ENCODE measurements around the gene ZNF189.

Gene ZNF189

DNA sequence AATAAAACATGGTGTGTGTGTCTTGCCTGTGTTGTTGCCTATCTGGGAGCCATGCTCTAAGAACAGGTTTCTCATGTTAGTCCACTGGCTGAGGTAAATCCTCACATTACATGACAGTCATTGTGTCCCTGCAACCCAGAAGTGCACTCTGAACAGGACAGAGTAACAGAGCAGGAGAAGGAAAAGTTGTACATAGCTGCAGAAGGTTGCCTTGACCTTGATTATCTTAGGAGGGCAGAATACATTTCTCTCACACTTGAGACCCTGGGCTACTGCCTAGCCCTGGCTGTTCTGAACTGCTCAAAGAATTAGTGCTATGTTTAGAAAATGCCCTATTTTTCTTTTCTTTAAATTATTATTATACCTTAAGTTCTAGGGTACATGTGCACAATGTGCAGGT, 16.9 kb downstream of the ZNF189 start:
- TF ChIP-seq MYC (IDR thresholded peaks at IDR 0.05; ENCODE audit: low read depth, low read length), result no peak
- TF ChIP-seq, protein P1, sequence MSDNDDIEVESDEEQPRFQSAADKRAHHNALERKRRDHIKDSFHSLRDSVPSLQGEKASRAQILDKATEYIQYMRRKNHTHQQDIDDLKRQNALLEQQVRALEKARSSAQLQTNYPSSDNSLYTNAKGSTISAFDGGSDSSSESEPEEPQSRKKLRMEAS (IDR thresholded peaks at IDR 0.05; ENCODE audit: low read depth, low read length), result no peak
- TF ChIP-seq POLR2A (IDR thresholded peaks at IDR 0.05; ENCODE audit: extremely low read depth, insufficient read length), result no peak
- TF ChIP-seq, protein P2, sequence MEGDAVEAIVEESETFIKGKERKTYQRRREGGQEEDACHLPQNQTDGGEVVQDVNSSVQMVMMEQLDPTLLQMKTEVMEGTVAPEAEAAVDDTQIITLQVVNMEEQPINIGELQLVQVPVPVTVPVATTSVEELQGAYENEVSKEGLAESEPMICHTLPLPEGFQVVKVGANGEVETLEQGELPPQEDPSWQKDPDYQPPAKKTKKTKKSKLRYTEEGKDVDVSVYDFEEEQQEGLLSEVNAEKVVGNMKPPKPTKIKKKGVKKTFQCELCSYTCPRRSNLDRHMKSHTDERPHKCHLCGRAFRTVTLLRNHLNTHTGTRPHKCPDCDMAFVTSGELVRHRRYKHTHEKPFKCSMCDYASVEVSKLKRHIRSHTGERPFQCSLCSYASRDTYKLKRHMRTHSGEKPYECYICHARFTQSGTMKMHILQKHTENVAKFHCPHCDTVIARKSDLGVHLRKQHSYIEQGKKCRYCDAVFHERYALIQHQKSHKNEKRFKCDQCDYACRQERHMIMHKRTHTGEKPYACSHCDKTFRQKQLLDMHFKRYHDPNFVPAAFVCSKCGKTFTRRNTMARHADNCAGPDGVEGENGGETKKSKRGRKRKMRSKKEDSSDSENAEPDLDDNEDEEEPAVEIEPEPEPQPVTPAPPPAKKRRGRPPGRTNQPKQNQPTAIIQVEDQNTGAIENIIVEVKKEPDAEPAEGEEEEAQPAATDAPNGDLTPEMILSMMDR (IDR thresholded peaks at IDR 0.05; ENCODE audit: low read depth, low read length), result no peak
- DNase-seq (ENCODE audit: low read depth), result no peak
- H3K4me3 ChIP-seq (ENCODE audit: low read depth, low read length), result no peak overlapping the region

DNA sequence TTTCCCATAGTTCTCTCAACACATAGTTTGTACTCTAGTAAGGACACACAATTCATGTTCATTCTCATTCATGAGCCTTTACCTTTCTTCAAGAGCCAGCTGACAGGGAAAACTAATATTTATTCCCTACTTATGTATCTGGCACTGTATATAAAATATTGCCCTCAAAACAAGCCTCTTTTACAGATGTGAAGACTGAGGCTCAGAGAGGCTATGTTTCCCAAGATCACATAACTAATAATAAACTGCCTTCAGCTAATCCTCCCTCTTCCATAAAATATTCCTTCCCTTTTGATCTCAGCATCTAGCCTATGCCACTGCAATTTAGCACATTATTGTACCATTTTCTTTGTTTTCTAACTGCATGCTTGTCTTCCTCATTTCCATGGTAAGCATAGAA, 18.7 kb downstream of the ZNF189 start:
- DNase-seq (ENCODE audit: low read depth), result no peak

DNA sequence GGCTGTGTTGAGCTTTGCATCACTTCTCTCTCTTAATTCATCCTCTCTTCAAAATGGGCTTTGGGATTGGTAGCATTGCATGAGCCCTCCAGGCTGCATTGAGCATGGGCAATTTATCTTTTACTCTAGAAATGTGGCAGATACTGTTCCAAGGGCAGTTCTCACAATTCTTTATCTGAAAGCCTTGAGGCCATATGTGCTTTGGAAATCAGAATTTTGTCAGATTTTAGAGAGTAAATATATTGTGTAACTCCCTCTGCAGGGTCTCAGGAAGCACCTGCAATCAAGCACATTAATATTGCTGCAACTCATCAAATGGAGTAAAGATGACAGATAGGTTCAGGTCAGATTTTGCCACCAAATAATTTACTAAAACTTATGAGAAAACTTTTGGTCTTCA, 19.3 kb downstream of the ZNF189 start:
- DNase-seq (ENCODE audit: low read depth), result no peak
- no peak overlapping the region for H3K4me3 ChIP-seq (ENCODE audit: low read depth, low read length)
- TF ChIP-seq POLR2A (IDR thresholded peaks at IDR 0.05; ENCODE audit: extremely low read depth, insufficient read length), result no peak

More for the DNA sequence above, 18.7 kb downstream of the ZNF189 start:
- H3K4me3 ChIP-seq (ENCODE audit: low read depth, low read length), result no peak overlapping the region
- TF ChIP-seq, protein P2 (IDR thresholded peaks at IDR 0.05; ENCODE audit: low read depth, low read length), result no peak
- TF ChIP-seq MYC (IDR thresholded peaks at IDR 0.05; ENCODE audit: low read depth, low read length), result no peak
- TF ChIP-seq, protein P1 (IDR thresholded peaks at IDR 0.05; ENCODE audit: low read depth, low read length), result no peak
- TF ChIP-seq POLR2A (IDR thresholded peaks at IDR 0.05; ENCODE audit: extremely low read depth, insufficient read length), result no peak

DNA sequence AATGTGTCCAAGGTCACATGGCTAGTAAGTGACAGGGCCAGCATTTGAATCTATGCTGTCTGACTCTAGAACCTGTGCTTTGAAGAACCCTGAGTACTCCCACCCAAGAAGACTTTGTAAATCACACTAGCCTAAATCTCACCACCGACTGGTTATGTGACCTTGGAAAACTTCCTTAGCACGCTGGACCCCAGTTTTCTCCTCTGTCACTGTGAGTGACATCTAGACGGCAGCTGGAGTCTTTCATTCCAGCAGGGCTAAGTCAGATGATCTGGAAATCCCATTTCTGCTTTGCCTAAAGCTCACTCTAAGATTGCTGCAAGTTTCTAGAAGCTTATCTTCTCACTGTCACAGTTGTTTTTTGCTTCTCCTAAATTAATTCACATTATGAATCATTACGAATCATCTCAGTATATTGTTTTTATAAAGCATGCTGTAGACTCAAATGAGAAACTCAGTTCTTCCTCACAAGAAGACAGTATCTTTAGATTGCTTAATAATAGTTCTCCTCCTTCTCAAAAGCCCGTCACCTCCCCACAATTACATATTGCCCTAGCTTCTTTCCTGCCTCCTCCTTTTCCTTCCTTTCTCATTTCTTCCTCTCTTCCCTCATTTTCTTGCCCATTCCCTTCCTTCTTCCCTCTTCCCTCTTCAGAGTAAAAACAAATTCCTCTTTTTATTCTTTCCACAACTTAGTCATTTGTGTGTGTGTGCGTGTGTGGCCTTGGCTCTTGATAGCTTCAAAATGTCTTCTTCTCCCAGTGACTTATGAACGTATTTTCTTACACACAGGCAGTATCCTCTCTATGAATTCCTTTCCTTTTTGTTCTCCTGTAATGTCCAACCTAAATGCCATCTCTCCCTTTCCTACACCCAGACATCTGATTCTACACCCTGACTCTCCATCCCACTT, 20.1 kb downstream of the ZNF189 start:
- DNase-seq (ENCODE audit: low read depth), result no peak
- H3K4me3 ChIP-seq (ENCODE audit: low read depth, low read length), result no peak overlapping the region
- TF ChIP-seq, protein P1 (IDR thresholded peaks at IDR 0.05; ENCODE audit: low read depth, low read length), result no peak
- no peak for TF ChIP-seq MYC (IDR thresholded peaks at IDR 0.05; ENCODE audit: low read depth, low read length)
- no peak for TF ChIP-seq POLR2A (IDR thresholded peaks at IDR 0.05; ENCODE audit: extremely low read depth, insufficient read length)
- TF ChIP-seq, protein P2 (IDR thresholded peaks at IDR 0.05; ENCODE audit: low read depth, low read length), result no peak

DNA sequence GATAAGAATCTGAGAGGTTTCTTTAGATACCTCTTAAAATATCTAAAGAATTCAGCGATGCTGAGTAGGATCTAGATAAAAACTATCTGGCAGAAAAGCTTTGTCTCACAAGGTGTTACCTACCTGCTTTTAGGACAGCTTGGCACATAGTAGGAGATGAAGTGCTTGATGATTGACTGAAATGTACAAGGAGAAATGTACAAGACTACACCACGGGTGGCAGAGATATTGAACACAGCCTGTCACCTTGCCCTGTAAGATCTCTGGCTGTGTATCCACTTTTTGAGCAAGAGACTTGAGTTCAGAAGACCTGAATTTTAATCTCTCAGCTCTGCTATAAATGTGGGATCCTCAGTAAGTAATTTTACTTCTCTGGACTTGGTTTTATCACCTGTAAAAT, 21.2 kb downstream of the ZNF189 start:
- no peak for DNase-seq (ENCODE audit: low read depth)
- H3K4me3 ChIP-seq (ENCODE audit: low read depth, low read length), result no peak overlapping the region
- TF ChIP-seq MYC (IDR thresholded peaks at IDR 0.05; ENCODE audit: low read depth, low read length), result no peak
- no peak for TF ChIP-seq POLR2A (IDR thresholded peaks at IDR 0.05; ENCODE audit: extremely low read depth, insufficient read length)
- TF ChIP-seq, protein P1 (IDR thresholded peaks at IDR 0.05; ENCODE audit: low read depth, low read length), result no peak
- TF ChIP-seq, protein P2 (IDR thresholded peaks at IDR 0.05; ENCODE audit: low read depth, low read length), result no peak

DNA sequence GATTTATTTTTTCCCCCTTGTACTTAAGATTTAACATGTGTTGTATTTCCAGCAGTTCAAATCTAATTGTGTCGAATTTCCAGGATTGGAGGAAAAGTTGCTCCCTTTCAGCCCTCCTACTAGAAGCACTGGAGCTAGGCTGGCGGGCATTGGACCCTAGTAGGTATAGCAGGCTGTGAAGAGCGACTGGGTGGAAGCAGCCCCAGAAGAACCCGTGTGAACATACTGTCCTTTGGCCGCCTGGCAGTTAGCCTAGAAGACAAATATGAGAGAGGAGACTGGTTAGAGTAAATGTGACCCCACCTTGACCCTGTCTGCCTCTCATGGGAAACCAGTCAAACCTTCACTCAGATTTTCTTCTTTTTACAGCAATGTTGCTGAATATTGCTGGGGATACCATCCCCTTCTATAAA, 23.0 kb downstream of the ZNF189 start:
- TF ChIP-seq, protein P2 (IDR thresholded peaks at IDR 0.05; ENCODE audit: low read depth, low read length), result no peak
- DNase-seq (ENCODE audit: low read depth), result no peak

More for the DNA sequence above, 23.0 kb downstream of the ZNF189 start:
- no peak overlapping the region for H3K4me3 ChIP-seq (ENCODE audit: low read depth, low read length)
